OCI-LY7 (cell line): ENCODE results near the gene XPNPEP2.

Experiments
- CTCF ChIP-seq: fragments of 200-600 bp; sonication (generic); conservative IDR thresholded peaks from 2 replicates; pipeline ENCODE4 v1.5.1; 2014; ENCODE audit warnings: mild to moderate bottlenecking, antibody characterized with exemption, low read length, moderate library complexity, mixed read lengths
- EZH2phosphoT487 ChIP-seq: fragments of 200-600 bp; sonication (generic); IDR thresholded peaks from 2 replicates; pipeline ENCODE4 v1.6.1; 2018; ENCODE audit warnings: low read depth, borderline replicate concordance, mild to moderate bottlenecking, mixed run types, antibody characterized with exemption, low read length, moderate library complexity, mixed read lengths

GRCh38 chrX:129760155-129760554 lies 21.4 kb downstream of the XPNPEP2 start:
- TF ChIP-seq CTCF, result no peak
- no peak for TF ChIP-seq EZH2phosphoT487
